K562 (cell line): ENCODE measurements around the gene ERGIC1.

Source experiments
- ADNP ChIP-seq: fragments of 200-800 bp; sonication (Bioruptor generic); IDR thresholded peaks from 2 replicates; pipeline ENCODE4 v1.6.1; 2016; ENCODE audit warnings: missing genetic modification characterization, missing compliant biosample characterization
- EZH2 ChIP-seq: IDR thresholded peaks from 2 replicates; pipeline ENCODE4 v1.6.1; 2012; ENCODE audit warnings: low read depth, mild to moderate bottlenecking, inconsistent platforms, low read length, borderline replicate concordance
- KDM1A ChIP-seq, 2 experiments: fragments of 450-650 bp; IDR thresholded peaks; 2 replicates each; pipeline ENCODE4 v1.6.1; 2016; ENCODE audit warnings: mild to moderate bottlenecking in 2 of 2
- ZNF717 ChIP-seq: fragments of 250-450 bp; sonication (Bioruptor Pico); IDR thresholded peaks from 2 replicates; pipeline ENCODE4 v1.5.0; 2021
- TF ChIP-seq, protein P1 (sequence below), 2 experiments: fragments of 450-650 bp; formaldehyde crosslinking in 1 of 2; IDR thresholded peaks; 2 replicates each; pipeline versions ENCODE4 v1.4.0 to v1.6.1; 2014 to 2020; ENCODE audit warnings: mild to moderate bottlenecking in 2 of 2, borderline replicate concordance in 1 of 2, low read depth in 1 of 2

DNA sequence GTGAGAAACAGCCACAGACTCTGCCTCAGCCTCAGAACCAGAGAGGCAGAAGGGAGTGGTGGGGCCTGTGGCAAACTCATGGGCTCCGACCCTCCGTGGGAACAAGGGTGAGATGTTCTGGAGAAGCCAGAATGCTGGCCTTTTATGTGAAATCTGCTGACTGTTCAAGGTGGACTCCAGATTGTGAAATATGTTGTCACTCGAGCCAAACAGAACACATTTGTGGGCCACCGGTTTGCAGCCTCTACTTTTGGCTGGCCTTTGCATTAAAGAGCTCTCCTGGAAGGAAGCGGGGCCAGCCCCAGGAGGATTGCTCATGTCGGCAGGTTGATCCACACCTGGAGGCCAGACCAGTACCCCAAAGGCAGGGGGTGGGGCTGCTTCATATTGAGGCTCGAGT is 62.4 kb downstream of the ERGIC1 start:
- no peak for TF ChIP-seq KDM1A (IDR thresholded peaks at IDR 0.05)
- no peak for TF ChIP-seq ADNP (tag)
- TF ChIP-seq ZNF717 (CRISPR knock-in tag) = no peak
- TF ChIP-seq, protein P1, sequence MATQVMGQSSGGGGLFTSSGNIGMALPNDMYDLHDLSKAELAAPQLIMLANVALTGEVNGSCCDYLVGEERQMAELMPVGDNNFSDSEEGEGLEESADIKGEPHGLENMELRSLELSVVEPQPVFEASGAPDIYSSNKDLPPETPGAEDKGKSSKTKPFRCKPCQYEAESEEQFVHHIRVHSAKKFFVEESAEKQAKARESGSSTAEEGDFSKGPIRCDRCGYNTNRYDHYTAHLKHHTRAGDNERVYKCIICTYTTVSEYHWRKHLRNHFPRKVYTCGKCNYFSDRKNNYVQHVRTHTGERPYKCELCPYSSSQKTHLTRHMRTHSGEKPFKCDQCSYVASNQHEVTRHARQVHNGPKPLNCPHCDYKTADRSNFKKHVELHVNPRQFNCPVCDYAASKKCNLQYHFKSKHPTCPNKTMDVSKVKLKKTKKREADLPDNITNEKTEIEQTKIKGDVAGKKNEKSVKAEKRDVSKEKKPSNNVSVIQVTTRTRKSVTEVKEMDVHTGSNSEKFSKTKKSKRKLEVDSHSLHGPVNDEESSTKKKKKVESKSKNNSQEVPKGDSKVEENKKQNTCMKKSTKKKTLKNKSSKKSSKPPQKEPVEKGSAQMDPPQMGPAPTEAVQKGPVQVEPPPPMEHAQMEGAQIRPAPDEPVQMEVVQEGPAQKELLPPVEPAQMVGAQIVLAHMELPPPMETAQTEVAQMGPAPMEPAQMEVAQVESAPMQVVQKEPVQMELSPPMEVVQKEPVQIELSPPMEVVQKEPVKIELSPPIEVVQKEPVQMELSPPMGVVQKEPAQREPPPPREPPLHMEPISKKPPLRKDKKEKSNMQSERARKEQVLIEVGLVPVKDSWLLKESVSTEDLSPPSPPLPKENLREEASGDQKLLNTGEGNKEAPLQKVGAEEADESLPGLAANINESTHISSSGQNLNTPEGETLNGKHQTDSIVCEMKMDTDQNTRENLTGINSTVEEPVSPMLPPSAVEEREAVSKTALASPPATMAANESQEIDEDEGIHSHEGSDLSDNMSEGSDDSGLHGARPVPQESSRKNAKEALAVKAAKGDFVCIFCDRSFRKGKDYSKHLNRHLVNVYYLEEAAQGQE (IDR thresholded peaks at IDR 0.05; ENCODE audit: borderline replicate concordance) = no peak
- TF ChIP-seq, protein P1 (CRISPR knock-in tag; IDR thresholded peaks at IDR 0.05; ENCODE audit: low read depth) = no peak
- no peak for TF ChIP-seq EZH2
